HG03432 (cell line): ENCODE measurements around the gene TJAP1.
"Not testable (repeated sequence)": the region's sequence is repeated elsewhere in the genome, so short reads cannot be mapped to it uniquely, and the experiment has no call there.

Experiments used
- ATAC-seq: cut with Tn5 transposase; IDR thresholded peaks from one replicate; pipeline ENCODE4 v1.9.1; 2021; ENCODE audit warnings: mild to moderate bottlenecking, moderate library complexity; ENCODE audit not compliant: unreplicated experiment

TJAP1 gene

DNA sequence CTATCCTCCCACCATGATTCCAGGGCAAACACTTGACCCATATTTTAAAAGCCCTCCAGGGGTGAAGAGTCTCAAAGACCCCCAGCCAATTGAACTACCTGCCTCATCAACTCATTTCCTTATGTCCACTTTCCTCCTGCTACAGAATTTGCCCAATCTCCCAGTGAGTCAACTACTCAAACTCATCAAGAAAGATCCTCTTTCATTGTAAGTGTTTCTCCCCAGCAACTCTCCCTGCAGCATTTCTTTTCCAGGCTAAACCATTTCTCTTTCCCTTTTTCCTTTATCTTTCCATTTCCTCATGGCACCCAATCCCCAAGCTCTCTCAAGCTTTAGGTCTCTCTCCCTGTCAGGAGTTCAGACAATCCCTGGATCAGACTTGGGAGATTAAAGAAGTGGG lies 23.5 kb upstream of the TJAP1 start:
- no peak for ATAC-seq

DNA sequence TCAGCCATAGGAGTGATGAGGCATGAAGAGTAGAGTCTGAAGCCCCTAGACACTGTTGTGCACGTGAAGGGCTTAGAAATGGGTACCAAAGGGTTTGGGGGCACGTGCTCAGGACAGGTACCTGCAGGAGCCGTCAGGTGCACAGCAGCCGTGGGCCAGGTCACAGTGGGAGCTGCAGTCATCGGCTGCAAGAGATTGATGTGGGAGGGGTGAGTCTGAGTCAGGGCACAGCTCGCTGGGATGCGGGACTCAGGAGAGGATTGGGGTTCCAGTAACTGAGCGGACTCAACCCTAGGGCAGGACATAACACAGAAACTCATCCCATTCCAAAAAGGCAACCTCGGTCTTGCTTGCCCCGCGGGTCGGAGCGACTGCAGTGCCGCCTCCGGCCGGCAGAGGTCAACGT lies 23.1 kb upstream of the TJAP1 start:
- no peak for ATAC-seq

DNA sequence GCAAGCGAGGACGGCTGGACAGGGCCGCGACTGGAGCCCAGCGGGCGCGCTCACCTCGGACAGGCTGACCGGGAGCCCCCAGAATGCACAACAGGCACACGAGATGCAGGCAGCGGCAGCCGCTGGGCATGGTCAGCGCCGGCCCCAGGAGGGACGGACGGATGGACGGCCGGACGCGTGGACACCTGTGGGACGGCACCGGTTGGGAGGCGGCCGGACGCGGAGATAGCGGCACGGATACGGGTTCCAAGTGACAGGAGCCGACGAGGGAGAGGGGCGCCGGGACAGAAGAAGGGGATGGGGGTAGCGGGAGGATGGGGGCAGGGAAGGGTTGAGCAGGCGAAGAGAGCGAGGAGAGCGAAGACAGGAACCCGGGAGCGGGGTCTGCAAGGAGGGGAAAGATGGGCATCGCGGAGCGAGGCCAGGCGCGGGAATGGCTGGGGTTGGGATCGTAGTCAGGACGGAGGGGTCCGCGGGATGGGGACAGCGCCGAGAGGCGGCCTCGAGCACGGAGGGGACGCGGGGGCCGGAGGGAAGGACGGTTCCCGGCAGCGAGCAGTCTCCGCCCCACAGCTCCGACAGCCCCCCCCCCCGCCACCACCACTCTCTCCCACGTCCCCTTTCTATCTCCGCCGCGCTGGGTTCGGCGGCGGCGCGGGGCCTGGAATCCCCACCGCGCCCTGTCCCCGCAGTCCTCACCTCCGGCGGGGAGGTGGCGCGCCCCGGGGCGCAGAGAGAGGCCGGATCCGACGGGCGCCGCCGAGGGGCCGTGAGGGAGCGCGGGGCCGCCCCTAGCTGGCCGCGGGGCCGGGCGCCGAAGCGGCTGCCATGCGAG lies 22.5 kb upstream of the TJAP1 start:
- no peak for ATAC-seq

DNA sequence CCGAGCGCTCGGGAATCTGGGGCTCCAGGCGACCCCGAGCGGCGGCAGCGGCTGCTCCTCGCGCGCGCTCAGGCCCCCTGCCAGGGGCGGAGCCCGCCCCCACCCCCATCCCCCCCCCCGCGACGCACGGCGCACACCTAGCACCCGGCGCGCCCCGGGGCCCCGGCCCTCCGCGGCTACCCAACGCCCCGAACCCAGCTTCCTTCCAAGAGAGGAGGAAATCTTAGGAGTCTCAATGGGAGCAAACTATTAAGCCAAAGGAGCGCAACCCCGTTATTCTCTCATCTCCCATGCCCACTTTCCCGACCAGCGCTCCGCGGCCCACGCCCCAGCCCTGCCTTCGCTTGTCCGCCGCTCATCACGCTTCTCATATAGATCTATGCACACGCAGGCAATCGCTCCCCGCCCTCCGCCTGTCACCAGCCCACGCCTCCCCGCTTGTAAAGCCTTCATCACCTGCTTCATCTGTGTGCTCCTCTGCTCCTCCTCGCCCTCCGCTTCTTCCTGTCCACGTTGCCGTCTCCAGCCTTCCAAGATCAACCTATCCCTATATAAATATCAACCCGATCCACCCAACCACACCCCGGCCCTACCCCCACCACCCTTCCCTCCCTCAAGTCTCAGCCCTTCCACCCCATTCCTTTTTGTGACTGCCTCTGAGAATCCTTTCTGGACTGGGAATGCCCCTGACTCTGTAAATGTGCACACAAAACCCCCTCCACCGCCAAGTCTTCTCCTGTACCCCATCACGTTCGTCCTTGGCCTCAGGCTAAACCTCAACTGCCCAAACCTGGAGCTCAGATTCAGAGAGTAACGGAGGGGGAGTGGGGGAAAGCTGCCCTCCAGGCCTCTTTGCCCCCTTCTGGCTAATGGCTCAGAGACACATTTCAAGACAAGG lies 21.6 kb upstream of the TJAP1 start, which contains the start of gene DLK2:
DLK2 (minus strand) TSS at position 18 of the 898 bp plus-strand sequence. CDS start 723 bp downstream, outside the sequence.
- ATAC-seq, result no peak

DNA sequence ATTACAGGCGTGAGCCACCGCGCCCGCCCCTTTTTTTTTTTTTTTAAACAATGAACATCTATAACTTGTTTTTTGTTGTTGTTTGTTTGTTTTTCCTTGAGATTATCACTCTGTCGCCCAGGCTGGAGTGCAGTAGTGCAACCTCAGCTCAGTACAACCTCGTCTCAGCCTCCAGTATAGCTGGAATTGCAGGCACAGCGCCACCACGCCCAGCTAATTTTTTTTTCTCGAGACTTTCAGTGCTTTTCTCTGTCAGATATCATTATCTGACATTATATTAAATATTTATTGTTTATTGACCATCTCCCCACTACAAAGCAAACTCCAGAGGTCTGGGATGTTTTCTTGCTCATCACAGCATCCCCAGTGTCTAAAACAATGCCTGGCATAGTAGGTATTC lies 19.7 kb upstream of the TJAP1 start:
- no peak for ATAC-seq

DNA sequence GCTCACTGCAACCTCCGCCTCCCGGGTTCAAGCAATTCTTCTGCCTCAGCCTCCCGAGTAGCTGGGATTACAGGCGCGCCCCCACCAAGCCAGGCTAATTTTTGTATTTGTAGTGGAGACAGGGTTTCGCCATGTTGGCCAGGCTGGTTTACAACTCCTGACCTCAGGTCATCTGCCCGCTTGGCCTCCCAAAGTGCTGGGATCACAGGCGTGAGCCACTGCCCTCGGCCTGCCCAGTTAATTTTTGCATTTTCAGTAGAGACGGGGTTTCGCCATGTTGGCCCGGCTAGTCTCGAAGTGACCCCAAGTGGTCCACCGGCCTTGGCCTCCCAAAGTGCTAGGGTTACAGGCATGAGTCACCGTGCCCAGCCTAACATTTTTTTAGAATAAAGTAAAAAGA lies 19.2 kb upstream of the TJAP1 start:
- ATAC-seq, result not testable (repeated sequence)

DNA sequence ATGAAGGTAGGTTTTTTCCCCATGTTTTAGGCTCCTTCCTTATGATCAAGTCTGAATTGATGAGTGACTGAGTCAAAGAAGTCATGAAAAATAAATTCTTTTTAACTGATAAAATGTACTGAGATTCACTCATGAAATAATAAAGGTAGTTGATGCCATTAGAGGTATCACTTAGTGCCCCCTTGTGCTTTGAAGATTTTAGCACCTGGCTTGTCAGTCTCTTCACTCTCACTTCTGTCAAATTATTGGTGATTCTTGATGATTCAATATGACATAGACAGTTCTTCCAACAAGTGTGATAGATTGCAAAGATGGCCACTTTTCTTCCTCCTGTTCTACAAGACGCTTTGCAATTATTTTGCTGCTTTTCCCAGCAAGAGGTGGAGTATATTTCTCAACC lies 17.8 kb upstream of the TJAP1 start:
- ATAC-seq, result no peak

DNA sequence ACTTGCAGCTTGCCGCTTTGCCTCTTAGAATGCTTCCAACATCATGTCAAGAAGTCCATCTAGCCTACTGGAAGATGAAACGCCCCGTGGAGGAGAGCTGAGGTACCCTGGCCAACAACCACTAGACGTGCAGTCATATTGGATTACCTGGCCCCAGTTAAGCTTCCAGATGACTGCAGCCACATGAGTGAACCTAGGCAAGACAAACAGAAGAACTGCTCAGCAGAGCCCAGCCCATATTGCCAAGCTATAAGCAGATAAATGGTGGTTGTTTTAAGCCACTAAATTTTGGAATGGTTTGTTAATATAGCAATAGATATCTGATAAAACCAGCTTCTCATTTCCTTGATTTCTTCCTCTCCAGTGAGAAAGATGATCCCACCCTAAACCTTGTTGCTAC lies 17.3 kb upstream of the TJAP1 start:
- ATAC-seq, result no peak

DNA sequence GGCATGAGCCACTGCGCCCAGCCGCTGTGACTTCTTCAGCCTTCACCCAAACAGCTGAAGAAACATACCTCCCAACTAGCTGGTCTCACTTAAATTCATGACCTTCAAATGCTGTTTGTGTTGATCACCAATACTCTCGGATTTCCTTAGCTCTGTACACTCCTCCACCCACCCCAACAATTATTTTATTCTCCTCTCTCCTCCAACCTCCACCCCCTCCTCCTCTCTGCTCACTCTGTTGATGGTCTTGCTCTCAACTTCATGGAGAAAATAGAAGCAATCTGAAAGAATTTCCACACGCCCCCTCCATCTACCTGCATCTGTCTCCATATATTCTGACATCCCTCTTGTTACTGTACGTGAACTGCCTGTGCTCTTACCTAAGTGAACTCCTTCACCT lies 15.4 kb upstream of the TJAP1 start:
- no peak for ATAC-seq

DNA sequence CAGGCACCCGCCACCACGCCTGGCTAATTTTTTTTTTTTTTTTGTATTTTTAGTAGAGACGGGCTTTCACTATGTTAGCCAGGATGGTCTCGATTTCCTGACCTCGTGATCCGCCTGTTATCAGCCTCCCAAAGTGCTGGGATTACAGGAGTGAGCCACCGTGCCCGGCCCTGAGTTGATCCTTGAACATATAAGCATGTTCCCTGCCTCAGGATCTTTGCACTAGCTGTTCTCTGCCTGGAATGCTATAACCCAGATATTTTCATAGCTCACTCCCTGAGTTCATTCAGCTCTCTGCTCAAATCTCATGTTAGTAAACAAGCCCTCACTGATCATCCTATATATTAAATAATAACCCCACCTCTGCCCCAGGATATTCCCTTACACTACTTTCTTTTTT lies 13.0 kb upstream of the TJAP1 start:
- ATAC-seq, result no peak

DNA sequence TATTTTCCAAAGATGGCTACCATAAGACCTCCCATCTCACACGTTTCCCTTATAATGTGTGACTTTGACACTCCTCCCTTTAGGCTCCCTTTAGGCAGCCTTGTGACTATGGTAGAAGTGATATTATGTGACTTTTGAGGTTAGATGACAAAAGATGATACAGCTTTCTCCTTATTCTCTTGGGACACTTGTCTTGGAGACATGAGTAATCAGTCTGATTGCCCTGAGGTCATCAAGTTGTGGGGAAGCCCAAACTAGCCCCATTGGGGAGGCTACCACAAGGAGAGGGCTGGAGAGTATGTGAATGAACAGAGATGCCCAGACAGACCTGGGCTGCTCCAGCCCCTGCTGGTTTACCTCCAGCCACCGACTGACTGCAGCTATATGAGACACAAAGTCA lies 11.4 kb upstream of the TJAP1 start:
- ATAC-seq, result no peak

DNA sequence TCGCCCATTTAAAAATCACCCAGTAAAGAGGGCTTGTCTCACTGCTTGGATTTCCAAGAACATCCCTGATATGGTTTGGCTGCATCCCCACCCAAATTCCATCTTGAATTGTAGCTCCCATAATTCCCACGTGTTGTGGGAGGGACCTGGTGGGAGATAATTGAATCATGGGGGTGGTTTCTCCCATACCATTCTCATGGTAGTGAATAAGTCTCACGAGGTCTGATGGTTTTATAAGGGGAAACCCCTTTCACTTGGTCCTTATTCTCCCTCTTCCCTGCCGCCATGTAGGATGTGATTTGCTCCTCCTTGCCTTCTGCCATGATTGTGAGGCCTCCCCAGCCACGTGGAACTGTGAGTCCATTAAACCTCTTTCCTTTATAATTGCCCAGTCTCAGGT lies 10.1 kb upstream of the TJAP1 start:
- ATAC-seq, result not testable (repeated sequence)

DNA sequence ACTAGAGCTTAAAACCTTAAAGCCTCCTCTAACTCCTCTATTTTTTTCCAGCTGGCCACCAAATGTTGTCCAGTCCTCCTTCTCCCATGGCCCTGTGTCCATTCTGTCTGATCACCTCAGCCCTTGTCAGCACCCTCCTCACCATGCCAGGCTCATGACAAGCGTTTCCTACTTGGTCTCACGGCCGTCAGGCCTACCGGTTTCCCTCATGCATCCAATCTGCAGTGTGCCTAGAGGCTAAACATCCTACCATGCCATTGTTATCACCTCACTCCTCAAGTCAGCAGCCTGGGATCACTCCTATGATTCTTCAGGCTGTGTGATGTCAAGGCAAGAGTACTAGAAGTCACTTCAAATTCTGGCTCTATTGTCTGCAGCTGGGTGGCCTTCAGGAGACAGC lies 9.6 kb upstream of the TJAP1 start:
- ATAC-seq, result no peak

DNA sequence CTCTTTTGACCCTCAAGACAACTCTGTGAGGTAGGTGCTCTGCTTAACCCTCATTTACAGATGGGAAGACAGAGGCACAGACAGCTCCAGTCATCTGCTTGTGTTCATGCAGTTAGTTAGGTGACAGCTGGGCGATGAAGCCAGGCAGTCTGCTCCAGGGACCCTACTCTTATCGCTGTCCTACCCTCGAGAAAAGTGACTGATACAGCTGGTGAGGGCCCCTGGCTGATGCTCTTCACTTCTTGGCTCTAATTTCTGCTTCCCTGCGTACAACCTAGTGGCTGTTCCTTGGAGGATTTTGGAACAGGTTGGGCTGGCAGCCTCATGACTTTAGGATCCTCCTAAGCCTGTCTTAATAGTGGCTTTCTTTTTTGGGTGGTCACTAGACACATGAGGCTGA lies 9.1 kb upstream of the TJAP1 start:
- no peak for ATAC-seq

DNA sequence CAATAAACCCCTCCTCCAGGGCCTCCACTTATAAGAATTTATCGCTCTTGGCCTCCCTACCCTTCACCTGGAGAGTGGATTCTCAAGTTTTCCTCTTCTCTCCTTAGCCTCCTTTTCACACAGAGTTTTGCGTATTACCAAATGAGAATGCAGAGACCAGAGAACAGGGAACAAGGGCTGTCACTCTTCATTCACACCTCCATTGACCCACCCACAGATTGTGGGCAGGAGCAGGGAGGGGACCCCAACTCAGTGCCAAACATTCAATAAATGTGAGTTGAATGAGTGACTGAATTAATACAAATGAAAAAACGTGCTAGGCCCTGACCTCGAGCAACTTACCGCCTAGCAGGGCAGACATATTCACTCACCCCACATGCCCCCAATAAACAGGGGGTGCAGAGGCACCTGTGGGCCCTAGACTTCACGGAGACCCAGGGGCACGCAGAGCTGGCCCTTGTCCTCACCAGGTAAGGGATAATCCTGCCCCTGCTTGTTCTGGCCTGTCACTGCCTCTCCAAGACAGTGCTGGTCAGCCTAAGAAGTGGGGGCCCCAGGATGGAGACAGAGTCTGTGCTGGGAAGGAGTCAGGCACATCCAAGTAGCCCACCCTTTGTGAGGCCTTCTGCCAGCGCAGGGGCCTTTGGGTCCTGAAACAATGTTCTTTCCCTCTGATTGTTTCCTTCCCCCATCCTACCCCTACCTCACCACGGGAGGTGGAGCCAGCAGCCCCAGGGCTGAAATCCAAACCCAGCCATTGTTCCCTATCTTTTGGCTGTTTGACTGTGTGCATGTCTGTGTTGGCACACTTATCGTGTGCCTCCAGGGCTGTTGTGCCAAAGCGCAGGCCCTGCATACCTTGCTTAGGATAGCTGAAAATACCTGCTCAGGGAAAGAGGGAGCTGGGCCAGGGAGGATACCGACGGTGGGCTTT lies 8.4 kb upstream of the TJAP1 start:
- no peak for ATAC-seq

DNA sequence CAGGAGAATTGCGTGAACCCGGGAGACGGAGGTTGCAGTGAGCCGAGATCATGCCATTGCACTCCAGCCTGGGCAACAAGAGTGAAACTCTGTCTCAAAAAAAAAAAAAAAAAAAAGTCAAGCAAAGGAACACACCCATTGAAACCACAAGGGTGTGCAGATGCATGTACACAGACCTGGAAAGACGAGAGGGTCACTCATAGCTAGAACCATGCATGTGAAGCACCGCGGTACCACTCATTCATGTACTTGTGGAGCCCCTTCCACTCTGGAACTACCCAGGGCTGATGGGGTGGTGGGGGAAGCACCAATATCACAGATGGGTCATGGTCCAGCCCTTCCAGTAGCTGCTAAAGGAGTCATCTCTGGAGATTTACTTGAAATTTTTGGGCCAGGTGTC lies 7.4 kb upstream of the TJAP1 start:
- no peak for ATAC-seq

DNA sequence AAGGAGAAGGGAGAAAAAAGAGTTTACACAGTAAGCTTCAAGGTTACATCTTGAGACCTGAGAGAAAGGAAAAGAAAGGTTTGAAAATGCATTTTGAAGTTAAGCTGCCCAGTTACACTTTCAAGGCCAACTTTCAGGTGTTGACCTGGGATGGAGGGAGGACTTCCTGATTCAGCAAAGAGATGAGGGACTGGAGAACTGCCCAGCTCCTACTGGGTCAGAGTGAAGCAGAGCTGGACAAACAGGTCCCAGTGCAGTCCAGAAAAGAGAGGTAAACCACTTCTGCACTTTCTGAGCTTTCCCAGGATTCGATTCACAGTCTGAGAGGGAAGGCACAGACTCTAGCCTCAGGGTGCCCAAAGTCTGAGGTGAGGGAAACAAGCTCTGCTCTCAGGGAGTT lies 6.0 kb upstream of the TJAP1 start:
- ATAC-seq, result no peak

DNA sequence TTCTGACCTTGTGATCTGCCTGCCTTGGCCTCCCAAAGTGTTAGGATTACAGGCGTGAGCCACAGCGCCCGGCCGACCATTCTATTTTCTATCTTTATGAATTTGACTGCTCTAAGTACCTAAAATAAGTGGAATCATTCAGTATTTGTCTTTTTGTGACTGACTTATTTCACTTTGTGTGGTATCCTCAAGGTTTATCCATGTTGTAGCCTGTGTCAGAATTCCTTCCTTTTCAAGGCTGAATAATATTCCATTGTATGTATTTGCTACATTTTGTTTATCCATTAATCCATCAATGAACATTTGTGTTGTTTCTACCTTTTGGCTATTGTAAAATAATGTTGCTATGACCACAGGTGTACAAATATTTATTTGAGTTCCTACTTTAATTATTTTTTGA lies 4.9 kb upstream of the TJAP1 start:
- ATAC-seq, result no peak

DNA sequence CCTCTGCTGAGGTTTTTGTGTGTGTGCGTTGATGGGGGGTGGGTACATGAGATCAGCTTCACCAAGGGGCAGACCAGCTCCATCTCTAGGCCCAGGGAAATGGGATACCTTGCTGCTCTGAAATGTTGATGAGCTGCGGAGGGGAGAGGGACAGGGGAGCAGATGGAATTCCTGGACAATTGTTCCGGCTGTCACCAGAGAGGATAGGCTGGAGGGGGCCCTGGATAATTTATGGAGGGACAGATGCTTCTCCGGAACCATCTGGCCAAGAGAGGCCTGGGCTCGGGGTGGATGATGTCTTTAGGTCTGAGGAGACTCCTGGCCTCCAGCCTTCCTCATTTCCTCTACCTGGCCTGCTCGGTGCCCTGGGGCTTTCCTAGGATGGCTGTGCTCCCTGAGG lies 1.9 kb upstream of the TJAP1 start:
- no peak for ATAC-seq

DNA sequence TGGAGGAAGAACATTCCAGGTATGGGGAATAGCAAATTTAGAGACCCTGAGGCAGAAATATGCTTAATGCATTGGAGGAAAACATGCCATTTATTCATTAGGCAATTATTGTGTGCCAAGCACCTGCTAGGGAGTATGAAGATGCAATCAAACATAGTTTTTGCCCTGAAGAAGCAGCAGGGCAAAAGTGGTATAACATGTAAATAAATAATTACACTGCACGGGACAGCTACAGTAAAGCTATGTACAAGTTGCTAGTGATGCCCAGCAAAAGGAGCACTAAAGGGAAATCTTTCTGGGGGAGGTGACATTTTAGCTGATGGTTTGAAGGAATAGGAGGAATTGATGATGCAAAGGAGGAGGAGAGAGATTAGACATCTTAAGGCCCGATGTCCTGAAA lies 624 bp upstream of the TJAP1 start:
- ATAC-seq, result no peak

DNA sequence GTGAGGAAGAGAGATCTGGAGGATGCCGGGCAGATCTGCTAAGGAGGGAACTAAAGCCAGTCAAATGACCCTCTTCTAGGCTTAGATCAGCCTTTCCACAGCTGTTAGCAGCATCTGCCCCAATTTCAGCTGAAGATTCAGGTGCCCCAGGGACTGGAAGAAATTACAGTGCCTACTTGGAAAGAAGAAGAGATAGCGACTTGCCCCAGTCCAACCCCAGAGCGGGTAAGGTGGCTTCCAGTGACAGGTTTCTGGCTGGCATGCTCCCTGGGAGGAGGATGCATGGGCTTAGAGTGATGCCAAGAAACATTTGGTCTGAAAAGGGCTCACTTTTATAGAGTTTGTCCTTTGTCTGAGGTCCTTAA lies 620 bp downstream of the TJAP1 start:
- ATAC-seq, result no peak
